CD14-positive monocyte (primary cell): Measurements from ENCODE around the gene ZNF804B. TPM values are rescaled to one million over a fixed set of nuclear protein-coding genes. Genes with fewer than 3 reads are reported as not detected.

Source experiments
- DNase-seq, 3 donors: peaks; one replicate each; pipeline ENCODE4 v3.0.0-alpha.2; 2011 to 2022
- H2AFZ ChIP-seq: 2 replicates; pipeline ENCODE4 v1.6.0; 2012; ENCODE audit warnings: mild to moderate bottlenecking, low read depth, low read length, inconsistent platforms; ENCODE audit not compliant: insufficient read depth, poor library complexity, severe bottlenecking
- H3K27ac ChIP-seq, 2 donors: 1 replicate in 1 of 2; 2 replicates in 1 of 2; pipeline ENCODE4 v1.5.1; 2012 to 2013; ENCODE audit warnings: low read length in 2 of 2, control low read depth in 1 of 2, inconsistent platforms in 1 of 2, low read depth in 1 of 2, mild to moderate bottlenecking in 1 of 2
- H3K27me3 ChIP-seq, 2 donors: one replicate each; pipeline versions ENCODE4 v1.6.0 to v1.6.1; 2011 to 2013; ENCODE audit warnings: low read length in 2 of 2; ENCODE audit not compliant: control insufficient read depth in 2 of 2, insufficient read depth in 2 of 2
- H3K36me3 ChIP-seq, 2 donors: replicated peaks in 1 of 2; 1 replicate in 1 of 2; 2 replicates in 1 of 2; pipeline versions ENCODE4 v1.5.1 to v1.6.1; 2012 to 2013; ENCODE audit warnings: low read length in 2 of 2, control low read depth in 1 of 2, inconsistent platforms in 1 of 2, mild to moderate bottlenecking in 1 of 2; ENCODE audit not compliant: insufficient read depth in 2 of 2, control insufficient read depth in 1 of 2
- H3K4me1 ChIP-seq, 2 donors: 1 replicate in 1 of 2; 2 replicates in 1 of 2; pipeline versions ENCODE4 v1.5.1 to v1.6.1; 2012 to 2013; ENCODE audit warnings: low read length in 2 of 2, control low read depth in 1 of 2, inconsistent platforms in 1 of 2, mild to moderate bottlenecking in 1 of 2, moderate library complexity in 1 of 2; ENCODE audit not compliant: insufficient read depth in 2 of 2, control insufficient read depth in 1 of 2
- H3K4me2 ChIP-seq: replicated peaks from 2 replicates; pipeline ENCODE3; 2012; ENCODE audit warnings: low read length, moderate library complexity, mild to moderate bottlenecking; ENCODE audit not compliant: poor library complexity, severe bottlenecking; ENCODE audit errors: extremely low read depth
- H3K4me3 ChIP-seq, 3 experiments: fragments of 200-600 bp in 1 of 3; sonication (generic) in 1 of 3; replicated peaks in 1 of 3; 1 replicate in 2 of 3; 2 replicates in 1 of 3; pipeline ENCODE4 v1.5.1; 2011 to 2013; ENCODE audit warnings: low read length in 3 of 3, mild to moderate bottlenecking in 3 of 3, control low read depth in 2 of 3, low read depth in 2 of 3, inconsistent platforms in 1 of 3, moderate library complexity in 1 of 3
- H3K79me2 ChIP-seq: 2 replicates; pipeline ENCODE4 v1.6.0; 2012; ENCODE audit warnings: mild to moderate bottlenecking, control low read depth, inconsistent platforms, low read length, moderate library complexity; ENCODE audit not compliant: insufficient read depth
- H3K9ac ChIP-seq: 2 replicates; pipeline ENCODE4 v1.6.0; 2017; ENCODE audit warnings: low read length, mild to moderate bottlenecking; ENCODE audit not compliant: insufficient read depth, poor library complexity, severe bottlenecking
- H3K9me3 ChIP-seq, 2 donors: replicated peaks in 1 of 2; 1 replicate in 1 of 2; 2 replicates in 1 of 2; pipeline versions ENCODE4 v1.5.1 to v1.6.1; 2012 to 2013; ENCODE audit warnings: low read length in 2 of 2, control low read depth in 1 of 2; ENCODE audit not compliant: control insufficient read depth in 1 of 2, insufficient read depth in 1 of 2
- H4K20me1 ChIP-seq: 2 replicates; pipeline ENCODE4 v1.6.0; 2012; ENCODE audit warnings: mild to moderate bottlenecking, low read length, control low read depth, moderate library complexity; ENCODE audit not compliant: insufficient read depth
- H3K27ac Mint-ChIP-seq, 7 donors: one replicate each; pipeline ENCODE4 v1.8.0; 2020; ENCODE audit warnings: mild to moderate bottlenecking in 7 of 7, mixed read lengths in 7 of 7, moderate library complexity in 6 of 7, inconsistent platforms in 2 of 7
- H3K27me3 Mint-ChIP-seq, 3 donors: one replicate each; pipeline ENCODE4 v1.8.0; 2021 to 2022; ENCODE audit warnings: low read depth in 3 of 3, mild to moderate bottlenecking in 3 of 3, mixed read lengths in 3 of 3, moderate library complexity in 3 of 3, inconsistent platforms in 1 of 3
- H3K36me3 Mint-ChIP-seq, 2 donors: one replicate each; pipeline ENCODE4 v1.8.0; 2020; ENCODE audit warnings: mixed read lengths in 2 of 2, inconsistent platforms in 1 of 2, mild to moderate bottlenecking in 1 of 2
- H3K4me1 Mint-ChIP-seq: one replicate; pipeline ENCODE4 v1.8.0; 2020; ENCODE audit warnings: mild to moderate bottlenecking, mixed read lengths
- H3K4me3 Mint-ChIP-seq, 2 donors: one replicate each; pipeline ENCODE4 v1.8.0; 2020; ENCODE audit warnings: mild to moderate bottlenecking in 2 of 2, mixed read lengths in 2 of 2, moderate library complexity in 1 of 2
- H3K9me3 Mint-ChIP-seq, 7 donors: one replicate each; pipeline ENCODE4 v1.8.0; 2020 to 2022; ENCODE audit warnings: mixed read lengths in 7 of 7, mild to moderate bottlenecking in 6 of 7, moderate library complexity in 6 of 7, inconsistent platforms in 2 of 7
- CTCF ChIP-seq: fragments of 200-600 bp; IDR thresholded peaks from one replicate; pipeline ENCODE4 v1.8.0; 2022; ENCODE audit warnings: antibody characterized with exemption, mild to moderate bottlenecking
- WGBS: methylation state at CpG from one replicate; pipeline ENCODE4 v1.1.5; 2013; ENCODE audit warnings: missing lambda C conversion rate; ENCODE audit not compliant: insufficient coverage; 5-methylcytosine and 5-hydroxymethylcytosine counted together
- intact Hi-C, 2 donors: fragments of 100-400 bp; cut with micrococcal nuclease; formaldehyde crosslinking; loops; one replicate each; pipeline versions ENCODE4 v1.15.0 to v1.15.1; 2023
- polyA plus RNA-seq, 3 donors: library from polyadenylated mRNA; depleted of rRNA in 1 of 3; unstranded in 2 of 3; stranded (reverse) in 1 of 3; fragments of 300-500 nt in 2 of 3; fragments of >200 nt in 1 of 3; fragmentation: Illumina TruSeq in 2 of 3; gene quantifications; 1 replicate in 2 of 3; 2 replicates in 1 of 3; pipeline ENCODE4 v1.2.3, GENCODE V29; 2012 to 2021

Gene ZNF804B
- polyA plus RNA-seq, 3 donors = not detected

- Histone ChIP-seq H4K20me1 (no peaks in the 10 kb centered on the region), H3K27ac (no peak overlapping the region), H3K9ac (no peak overlapping the region), H3K4me3 (no peak overlapping the region), H3K79me2 (no peaks in the 10 kb centered on the region), H3K27me3 (no peaks in the 10 kb centered on the region), H2AFZ (no peak overlapping the region), H3K36me3 (no peaks in the 10 kb centered on the region), H3K4me2 (no peak overlapping the region), H3K9me3 (no peaks in the 10 kb centered on the region), H3K4me1 (no peaks in the 10 kb centered on the region)
- DNase-seq = no peak
- Mint-ChIP-seq H3K27me3 (no peaks in the 10 kb centered on the region), H3K9me3 (peaks cover 0 to 2% (median 0%) of the 10 kb centered on the region in 7 donors), H3K4me1 (peaks cover 5% of the 10 kb centered on the region), H3K36me3 (no peaks in the 10 kb centered on the region), H3K27ac (no peak overlapping the region), H3K4me3 (no peak overlapping the region)
- no CpG with 5 or more reads among the region's 2 CpGs for WGBS
- no peak for TF ChIP-seq CTCF
- intact Hi-C loops = no loop called here
Observed at GRCh38 chr7:89054361-89054760, 294.9 kb downstream of the ZNF804B start.

- no peaks in the 10 kb centered on the region for H3K4me1 ChIP-seq
- no peak overlapping the region for H3K27ac ChIP-seq
- no peak overlapping the region for H3K4me3 Mint-ChIP-seq
- H3K36me3 Mint-ChIP-seq = no peaks in the 10 kb centered on the region
- H4K20me1 ChIP-seq = no peaks in the 10 kb centered on the region
- no peaks in the 10 kb centered on the region for H3K79me2 ChIP-seq
- no peak overlapping the region for H2AFZ ChIP-seq
- H3K27me3 Mint-ChIP-seq = peaks cover 0 to 2% (median 0%) of the 10 kb centered on the region in 3 donors
- no peaks in the 10 kb centered on the region for H3K27me3 ChIP-seq
- no peak overlapping the region for H3K27ac Mint-ChIP-seq
- no peaks in the 10 kb centered on the region for H3K4me1 Mint-ChIP-seq
- TF ChIP-seq CTCF = no peak
- no peak for DNase-seq
- H3K36me3 ChIP-seq = no peaks in the 10 kb centered on the region
- H3K9ac ChIP-seq = no peak overlapping the region
- no peak overlapping the region for H3K4me3 ChIP-seq
- H3K9me3 Mint-ChIP-seq = peaks cover 0 to 2% (median 2%) of the 10 kb centered on the region in 7 donors
- no peaks in the 10 kb centered on the region for H3K9me3 ChIP-seq
- intact Hi-C loops = no loop called here
- WGBS = no CpG with 5 or more reads among the region's 2 CpGs
- H3K4me2 ChIP-seq = no peak overlapping the region
Observed at GRCh38 chr7:89060234-89060633, 300.7 kb downstream of the ZNF804B start.
